ENCODE measurements around the gene SKOR1. TPM values are rescaled to one million over a fixed set of nuclear protein-coding genes. Genes with fewer than 3 reads are reported as not detected.

The SKOR1 gene
- total and polyA plus RNA-seq, 2 of the 13 experiments (the other 11 are each of a cell fraction or from before 2014, with no cell fraction given), result 0.09 to 0.11 TPM

DNA sequence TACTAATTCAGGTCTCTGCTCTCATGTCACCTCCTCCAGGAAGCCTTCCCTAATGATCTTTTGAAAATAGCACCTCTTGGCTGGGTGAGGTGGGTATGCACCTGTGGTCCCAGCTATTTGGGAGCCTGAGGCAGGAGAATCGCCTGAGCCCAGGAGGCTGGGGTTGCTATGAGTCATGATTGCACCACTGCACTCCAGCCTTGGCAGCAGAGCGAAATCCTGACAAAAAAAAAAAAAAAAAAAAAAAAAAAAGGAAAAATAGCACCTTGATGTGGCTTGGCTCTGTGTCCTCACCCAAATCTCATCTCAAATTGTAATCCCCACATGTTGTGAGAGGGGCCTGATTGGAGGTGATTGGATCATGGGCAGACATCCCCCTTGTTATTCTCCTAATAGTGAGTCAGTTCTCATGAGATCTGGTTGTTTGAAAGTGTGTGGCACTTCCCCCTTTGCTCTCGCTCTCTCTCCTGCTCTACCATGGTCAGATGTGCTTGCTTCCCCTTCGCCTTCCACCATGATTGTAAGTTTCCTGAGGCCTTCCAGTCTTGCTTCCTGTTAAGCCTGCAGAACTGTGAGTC is 25.8 kb downstream of the SKOR1 start:
- POLR2A ChIA-PET, result interaction anchor here (0.8 to 1.5 kb wide), 3 partner anchors 8 to 12 kb away, joined by 3 to 6 read pairs (median 4); no protein-coding TSS in a partner anchor
- Histone ChIP-seq H3K9me3 (ENCODE audit: low read length) (no peaks in the 10 kb centered on the region), H3K27me3 (ENCODE audit: control insufficient read depth in 1 of 2, insufficient read depth in 2 of 2, low read length in 2 of 2) (no peaks in the 10 kb centered on the region), H3K4me2 (ENCODE audit: low read depth, low read length) (peak overlapping the region; percentile 82), H4K20me1 (ENCODE audit: insufficient read depth, low read length) (no peaks in the 10 kb centered on the region), H2AFZ (ENCODE audit: low read length) (peak overlapping the region; percentile 55), H3K36me3 (replicated peaks in 1 of 2; ENCODE audit: control insufficient read depth in 1 of 2, insufficient read depth in 2 of 2, low read length in 2 of 2) (no peaks in the 10 kb centered on the region), H3K27ac (ENCODE audit: extremely low read length, insufficient read depth, low read length) (peak overlapping the region; percentile 38), H3K4me3 (replicated peaks in 1 of 3; ENCODE audit: insufficient read depth in 1 of 3, low read depth in 2 of 3, low read length in 3 of 3) (peak overlapping the region; percentile 4 to 47 (median 6); a peak in 2 of 6 replicates), H3K4me1 (ENCODE audit: insufficient read depth, low read length) (peaks cover 57% of the 10 kb centered on the region), H3K9ac (ENCODE audit: insufficient read depth, low read depth, low read length) (peak overlapping the region; percentile 37), H3K79me2 (ENCODE audit: insufficient read depth, low read length) (no peaks in the 10 kb centered on the region)
- ATAC-seq (peak; percentile 79), DNase-seq (ENCODE audit: low spot score) (peak; percentile 51), FAIRE-seq (no peak)
- BruUV-seq (replicated peaks), result no TSS peak
- 25% methylated on average over 4 of the region's 4 CpGs for WGBS (ENCODE audit: low lambda C conversion rate)
- intact Hi-C loops (cut with micrococcal nuclease; ENCODE audit: unreplicated experiment), result no loop called here
- CTCF ChIA-PET (ENCODE audit: low intra/inter-chr PET ratio, low total read pairs), result no interaction called here
- in situ Hi-C loops (cut with HindIII; ENCODE audit: extremely low pct_ligation_motif_present, low pct_unique_long_range_greater_than_20kb), result no loop called here
- TF ChIP-seq, protein P1, sequence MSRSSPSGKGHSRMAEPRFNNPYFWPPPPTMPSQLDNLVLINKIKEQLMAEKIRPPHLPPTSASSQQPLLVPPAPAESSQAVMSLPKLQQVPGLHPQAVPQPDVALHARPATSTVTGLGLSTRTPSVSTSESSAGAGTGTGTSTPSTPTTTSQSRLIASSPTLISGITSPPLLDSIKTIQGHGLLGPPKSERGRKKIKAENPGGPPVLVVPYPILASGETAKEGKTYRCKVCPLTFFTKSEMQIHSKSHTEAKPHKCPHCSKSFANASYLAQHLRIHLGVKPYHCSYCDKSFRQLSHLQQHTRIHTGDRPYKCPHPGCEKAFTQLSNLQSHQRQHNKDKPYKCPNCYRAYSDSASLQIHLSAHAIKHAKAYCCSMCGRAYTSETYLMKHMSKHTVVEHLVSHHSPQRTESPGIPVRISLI (CRISPR knock-in tag; IDR thresholded peaks at IDR 0.05; ENCODE audit: borderline replicate concordance), result peak; percentile 86
- peak; percentile 70; the same call in 1 of the 2 replicates for TF ChIP-seq CEBPB (IDR thresholded peaks at IDR 0.05; ENCODE audit: borderline replicate concordance, low read depth, low read length)
- TF ChIP-seq, protein P2, sequence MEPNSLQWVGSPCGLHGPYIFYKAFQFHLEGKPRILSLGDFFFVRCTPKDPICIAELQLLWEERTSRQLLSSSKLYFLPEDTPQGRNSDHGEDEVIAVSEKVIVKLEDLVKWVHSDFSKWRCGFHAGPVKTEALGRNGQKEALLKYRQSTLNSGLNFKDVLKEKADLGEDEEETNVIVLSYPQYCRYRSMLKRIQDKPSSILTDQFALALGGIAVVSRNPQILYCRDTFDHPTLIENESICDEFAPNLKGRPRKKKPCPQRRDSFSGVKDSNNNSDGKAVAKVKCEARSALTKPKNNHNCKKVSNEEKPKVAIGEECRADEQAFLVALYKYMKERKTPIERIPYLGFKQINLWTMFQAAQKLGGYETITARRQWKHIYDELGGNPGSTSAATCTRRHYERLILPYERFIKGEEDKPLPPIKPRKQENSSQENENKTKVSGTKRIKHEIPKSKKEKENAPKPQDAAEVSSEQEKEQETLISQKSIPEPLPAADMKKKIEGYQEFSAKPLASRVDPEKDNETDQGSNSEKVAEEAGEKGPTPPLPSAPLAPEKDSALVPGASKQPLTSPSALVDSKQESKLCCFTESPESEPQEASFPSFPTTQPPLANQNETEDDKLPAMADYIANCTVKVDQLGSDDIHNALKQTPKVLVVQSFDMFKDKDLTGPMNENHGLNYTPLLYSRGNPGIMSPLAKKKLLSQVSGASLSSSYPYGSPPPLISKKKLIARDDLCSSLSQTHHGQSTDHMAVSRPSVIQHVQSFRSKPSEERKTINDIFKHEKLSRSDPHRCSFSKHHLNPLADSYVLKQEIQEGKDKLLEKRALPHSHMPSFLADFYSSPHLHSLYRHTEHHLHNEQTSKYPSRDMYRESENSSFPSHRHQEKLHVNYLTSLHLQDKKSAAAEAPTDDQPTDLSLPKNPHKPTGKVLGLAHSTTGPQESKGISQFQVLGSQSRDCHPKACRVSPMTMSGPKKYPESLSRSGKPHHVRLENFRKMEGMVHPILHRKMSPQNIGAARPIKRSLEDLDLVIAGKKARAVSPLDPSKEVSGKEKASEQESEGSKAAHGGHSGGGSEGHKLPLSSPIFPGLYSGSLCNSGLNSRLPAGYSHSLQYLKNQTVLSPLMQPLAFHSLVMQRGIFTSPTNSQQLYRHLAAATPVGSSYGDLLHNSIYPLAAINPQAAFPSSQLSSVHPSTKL (CRISPR knock-in tag; IDR thresholded peaks at IDR 0.05), result peak; percentile 12; the same call in 1 of the 2 replicates
- TF ChIP-seq, protein P3, sequence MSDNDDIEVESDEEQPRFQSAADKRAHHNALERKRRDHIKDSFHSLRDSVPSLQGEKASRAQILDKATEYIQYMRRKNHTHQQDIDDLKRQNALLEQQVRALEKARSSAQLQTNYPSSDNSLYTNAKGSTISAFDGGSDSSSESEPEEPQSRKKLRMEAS (IDR thresholded peaks at IDR 0.05), result no peak
- no peak for TF ChIP-seq ERF (CRISPR knock-in tag; IDR thresholded peaks at IDR 0.05)
- no peak for TF ChIP-seq SYNCRIP (IDR thresholded peaks at IDR 0.05; ENCODE audit: insufficient read depth, low read depth, low read length)
- TF ChIP-seq, protein P4, sequence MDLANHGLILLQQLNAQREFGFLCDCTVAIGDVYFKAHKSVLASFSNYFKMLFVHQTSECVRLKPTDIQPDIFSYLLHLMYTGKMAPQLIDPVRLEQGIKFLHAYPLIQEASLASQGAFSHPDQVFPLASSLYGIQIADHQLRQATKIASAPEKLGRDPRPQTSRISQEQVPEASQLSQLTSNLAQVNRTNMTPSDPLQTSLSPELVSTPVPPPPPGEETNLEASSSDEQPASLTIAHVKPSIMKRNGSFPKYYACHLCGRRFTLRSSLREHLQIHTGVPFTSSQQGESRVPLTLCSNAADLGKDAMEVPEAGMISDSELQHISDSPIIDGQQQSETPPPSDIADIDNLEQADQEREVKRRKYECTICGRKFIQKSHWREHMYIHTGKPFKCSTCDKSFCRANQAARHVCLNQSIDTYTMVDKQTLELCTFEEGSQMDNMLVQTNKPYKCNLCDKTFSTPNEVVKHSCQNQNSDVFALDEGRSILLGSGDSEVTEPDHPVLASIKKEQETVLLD (CRISPR knock-in tag; IDR thresholded peaks at IDR 0.05; ENCODE audit: low read depth), result no peak
- no peak for TF ChIP-seq SATB2 (CRISPR knock-in tag; IDR thresholded peaks at IDR 0.05)
- TF ChIP-seq FOXK1 (CRISPR knock-in tag; IDR thresholded peaks at IDR 0.05; ENCODE audit: borderline replicate concordance, low read depth), result no peak
- TF ChIP-seq, protein P5, sequence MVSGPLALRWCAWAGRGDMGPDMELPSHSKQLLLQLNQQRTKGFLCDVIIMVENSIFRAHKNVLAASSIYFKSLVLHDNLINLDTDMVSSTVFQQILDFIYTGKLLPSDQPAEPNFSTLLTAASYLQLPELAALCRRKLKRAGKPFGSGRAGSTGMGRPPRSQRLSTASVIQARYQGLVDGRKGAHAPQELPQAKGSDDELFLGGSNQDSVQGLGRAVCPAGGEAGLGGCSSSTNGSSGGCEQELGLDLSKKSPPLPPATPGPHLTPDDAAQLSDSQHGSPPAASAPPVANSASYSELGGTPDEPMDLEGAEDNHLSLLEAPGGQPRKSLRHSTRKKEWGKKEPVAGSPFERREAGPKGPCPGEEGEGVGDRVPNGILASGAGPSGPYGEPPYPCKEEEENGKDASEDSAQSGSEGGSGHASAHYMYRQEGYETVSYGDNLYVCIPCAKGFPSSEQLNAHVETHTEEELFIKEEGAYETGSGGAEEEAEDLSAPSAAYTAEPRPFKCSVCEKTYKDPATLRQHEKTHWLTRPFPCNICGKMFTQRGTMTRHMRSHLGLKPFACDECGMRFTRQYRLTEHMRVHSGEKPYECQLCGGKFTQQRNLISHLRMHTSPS (CRISPR knock-in tag; IDR thresholded peaks at IDR 0.05; ENCODE audit: low read depth), result no peak
- TF ChIP-seq SAP130 (CRISPR knock-in tag; IDR thresholded peaks at IDR 0.05; ENCODE audit: low read depth), result peak; percentile 57; the same call in 1 of the 2 replicates
- no peak for TF ChIP-seq ZNF570 (CRISPR knock-in tag; IDR thresholded peaks at IDR 0.05; ENCODE audit: borderline replicate concordance)
- TF ChIP-seq U2AF2 (IDR thresholded peaks at IDR 0.05; ENCODE audit: low read depth, low read length), result no peak
- TF ChIP-seq, protein P6, sequence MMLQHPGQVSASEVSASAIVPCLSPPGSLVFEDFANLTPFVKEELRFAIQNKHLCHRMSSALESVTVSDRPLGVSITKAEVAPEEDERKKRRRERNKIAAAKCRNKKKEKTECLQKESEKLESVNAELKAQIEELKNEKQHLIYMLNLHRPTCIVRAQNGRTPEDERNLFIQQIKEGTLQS (CRISPR knock-in tag; IDR thresholded peaks at IDR 0.05), result peak; percentile 69

All from HepG2 (cell line).